Pancreas (tissue), 10 donors: ENCODE measurements around the gene FBXO34. TPM values are rescaled to one million over a fixed set of nuclear protein-coding genes. Genes with fewer than 3 reads are reported as not detected.
A peak's percentile ranks its signal among the peaks of the same experiment; 100 is the strongest.

Experiments used
- ATAC-seq, 4 donors: fragments of 200-7000 bp; cut with Tn5 transposase; one replicate each; pipeline versions ENCODE4 v1.8.0 to v1.9.1; 2020; ENCODE audit warnings: mild to moderate bottlenecking in 4 of 4, moderate library complexity in 4 of 4
- DNase-seq, 6 donors: peaks; one replicate each; pipeline ENCODE4 v3.0.0-alpha.2; 2020
- FAIRE-seq: peaks from 2 replicates; lab custom pipeline; 2012; peaks lifted over from hg19 to GRCh38; lab: Jason Lieb, UNC
- H3K27ac ChIP-seq, 4 donors: fragments of 200-600 bp; sonication (generic); 1 replicate in 3 of 4; 2 replicates in 1 of 4; pipeline versions ENCODE4 v1.5.0 to v1.8.0; 2020
- H3K27me3 ChIP-seq, 4 donors: fragments of 200-600 bp; one replicate each; pipeline ENCODE4 v1.8.0; 2021
- H3K36me3 ChIP-seq, 3 donors: fragments of 200-600 bp; sonication (generic) in 1 of 3; one replicate each; pipeline versions ENCODE4 v1.5.0 to v1.8.0; 2020 to 2021
- H3K4me1 ChIP-seq, 3 donors: fragments of 200-600 bp; one replicate each; pipeline ENCODE4 v1.8.0; 2021
- H3K4me3 ChIP-seq, 4 donors: fragments of 200-600 bp; sonication (generic) in 2 of 4; one replicate each; pipeline versions ENCODE4 v1.5.0 to v1.8.0; 2020 to 2021
- H3K9me3 ChIP-seq, 4 donors: fragments of 200-600 bp; one replicate each; pipeline ENCODE4 v1.8.0; 2021
- WGBS, 2 donors: extraction: QIAGEN DNeasy Blood & Tissue Kit; methylation state at CpG; one replicate each; pipeline ENCODE4 v1.1.7; 2013; 5-methylcytosine and 5-hydroxymethylcytosine counted together
- intact Hi-C, 3 donors: fragments of 100-400 bp; cut with DNase I; formaldehyde crosslinking; loops; one replicate each; pipeline versions ENCODE4 v1.11.1 to v1.14.2; 2022
- polyA plus RNA-seq, 2 donors: library from polyadenylated mRNA; stranded (reverse); fragments of 200-250 nt; gene quantifications; one replicate each; pipeline ENCODE4 v1.2.3, GENCODE V29; 2013
- total RNA-seq, 6 donors: library from RNA; stranded (reverse); fragmentation: NEBNext Ultra II Directional in 4 of 6; extraction: Animal tissue kit (Norgen Biotek cat#: 25700) in 4 of 6; gene quantifications; one replicate each; pipeline versions ENCODE4 v1.2.1 to v1.2.4, GENCODE V29; 2021 to 2023
- TF ChIP-seq, protein P1 (sequence below), 4 donors: fragments of 200-600 bp; sonication (generic) in 3 of 4; IDR thresholded peaks; one replicate each; pipeline versions ENCODE4 v1.5.0 to v1.8.0; 2021; ENCODE audit warnings: antibody characterized with exemption in 4 of 4
- donor health status: healthy with polysubstance abuse.
- donor health status: DM: no; HTN: no; CAD: no; lungs with moderate emphysema.
- donor health status: DM: no; HTN: no; CAD: no.
- donor health status: control.
- donor health status: control.
- donor health status: Bipolar disorder and iron deficiency.
- donor health status: DM: yes; HTN: yes; CAD: no.
- donor health status: DM: no; HTN: no; CAD: no.
- donor health status: DM: no; HTN: no; CAD: no.
- donor health status: DM: yes; HTN: yes; CAD: no.

FBXO34 gene
- total and polyA plus RNA-seq, 8 donors, result 4.6 to 19.7 (median 9.4) TPM

- peaks cover 0 to 21% (median 3%) of the 10 kb centered on the region in 3 donors for H3K4me1 ChIP-seq
- no peaks in the 10 kb centered on the region for H3K36me3 ChIP-seq
- peak; percentile 66 to 94 (median 88) for ATAC-seq
- TF ChIP-seq, protein P1, sequence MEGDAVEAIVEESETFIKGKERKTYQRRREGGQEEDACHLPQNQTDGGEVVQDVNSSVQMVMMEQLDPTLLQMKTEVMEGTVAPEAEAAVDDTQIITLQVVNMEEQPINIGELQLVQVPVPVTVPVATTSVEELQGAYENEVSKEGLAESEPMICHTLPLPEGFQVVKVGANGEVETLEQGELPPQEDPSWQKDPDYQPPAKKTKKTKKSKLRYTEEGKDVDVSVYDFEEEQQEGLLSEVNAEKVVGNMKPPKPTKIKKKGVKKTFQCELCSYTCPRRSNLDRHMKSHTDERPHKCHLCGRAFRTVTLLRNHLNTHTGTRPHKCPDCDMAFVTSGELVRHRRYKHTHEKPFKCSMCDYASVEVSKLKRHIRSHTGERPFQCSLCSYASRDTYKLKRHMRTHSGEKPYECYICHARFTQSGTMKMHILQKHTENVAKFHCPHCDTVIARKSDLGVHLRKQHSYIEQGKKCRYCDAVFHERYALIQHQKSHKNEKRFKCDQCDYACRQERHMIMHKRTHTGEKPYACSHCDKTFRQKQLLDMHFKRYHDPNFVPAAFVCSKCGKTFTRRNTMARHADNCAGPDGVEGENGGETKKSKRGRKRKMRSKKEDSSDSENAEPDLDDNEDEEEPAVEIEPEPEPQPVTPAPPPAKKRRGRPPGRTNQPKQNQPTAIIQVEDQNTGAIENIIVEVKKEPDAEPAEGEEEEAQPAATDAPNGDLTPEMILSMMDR (IDR thresholded peaks at IDR 0.05), result peak in 2 of 4 donors; percentile 23 to 30
- H3K27me3 ChIP-seq, result no peaks in the 10 kb centered on the region
- no peak for FAIRE-seq
- WGBS, 2 donors, result 31 to 33% methylated on average over 6 of the region's 6 CpGs
- H3K27ac ChIP-seq, result peak overlapping the region in 2 of 4 donors; percentile 9 to 47
- peak in 3 of 6 donors; percentile 46 to 65 (median 61) for DNase-seq
- intact Hi-C loops, result no loop called here
- no peaks in the 10 kb centered on the region for H3K9me3 ChIP-seq
- peak overlapping the region in 1 of 4 donors; percentile 8 for H3K4me3 ChIP-seq
Observed at GRCh38 chr14:55297611-55298499, 26.6 kb downstream of the FBXO34 start.

GRCh38 chr14:55298500-55298822 is 27.2 kb downstream of the FBXO34 start:
- Histone ChIP-seq H3K27me3 (no peaks in the 10 kb centered on the region), H3K4me3 (no peak overlapping the region), H3K27ac (peak overlapping the region in 2 of 4 donors; percentile 9 to 47), H3K36me3 (no peaks in the 10 kb centered on the region), H3K4me1 (peaks cover 0 to 25% (median 3%) of the 10 kb centered on the region in 3 donors), H3K9me3 (no peaks in the 10 kb centered on the region)
- no peak for DNase-seq
- no peak for FAIRE-seq
- WGBS, 2 donors, result 96 to 99% methylated on average over 22 of the region's 22 CpGs
- ATAC-seq, result no peak
- intact Hi-C loops, result no loop called here
- TF ChIP-seq, protein P1 (IDR thresholded peaks at IDR 0.05), result no peak

DNA sequence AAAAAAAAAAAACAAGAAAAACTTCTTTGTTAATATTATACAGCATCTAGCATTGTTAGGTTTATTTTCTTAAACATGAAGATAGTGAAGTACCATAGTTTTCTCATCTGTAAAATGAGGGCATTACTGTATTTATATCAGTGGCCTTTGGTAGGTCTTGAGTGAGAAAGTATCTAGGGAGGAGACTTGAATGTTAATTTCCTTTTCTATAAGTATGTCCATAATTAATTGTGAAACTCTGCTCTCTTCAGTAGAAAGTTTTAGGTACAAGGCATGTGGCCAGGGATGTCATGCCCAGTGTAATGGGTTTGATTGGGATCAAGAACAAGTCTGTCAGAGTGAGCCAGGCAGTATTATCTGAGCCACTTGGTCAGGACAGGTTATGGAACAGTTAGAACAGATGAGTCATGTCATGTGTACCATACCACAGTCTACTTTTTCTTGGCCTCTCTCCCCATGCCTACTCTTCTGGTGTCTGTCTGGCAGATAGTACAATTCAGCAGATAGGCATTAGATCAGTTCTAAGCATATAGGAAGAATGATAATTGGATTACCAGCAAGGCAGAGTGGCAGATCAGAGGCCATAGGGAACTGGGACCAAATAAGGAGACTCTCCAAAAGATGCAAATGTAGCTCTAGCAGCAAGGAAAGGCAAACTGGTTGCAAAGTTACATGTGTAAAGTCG is 30.4 kb downstream of the FBXO34 start:
- TF ChIP-seq, protein P1 (IDR thresholded peaks at IDR 0.05), result no peak
- Histone ChIP-seq H3K9me3 (no peaks in the 10 kb centered on the region), H3K27me3 (no peaks in the 10 kb centered on the region), H3K36me3 (no peaks in the 10 kb centered on the region), H3K4me3 (no peak overlapping the region), H3K27ac (no peak overlapping the region), H3K4me1 (peaks cover 0 to 21% (median 3%) of the 10 kb centered on the region in 3 donors)
- FAIRE-seq (no peak), DNase-seq (no peak), ATAC-seq (peak in 3 of 4 donors; percentile 40 to 44 (median 42))
- intact Hi-C loops, result no loop called here
- WGBS, 2 donors, result 70 to 85% methylated on average over 1 of the region's 1 CpG

DNA sequence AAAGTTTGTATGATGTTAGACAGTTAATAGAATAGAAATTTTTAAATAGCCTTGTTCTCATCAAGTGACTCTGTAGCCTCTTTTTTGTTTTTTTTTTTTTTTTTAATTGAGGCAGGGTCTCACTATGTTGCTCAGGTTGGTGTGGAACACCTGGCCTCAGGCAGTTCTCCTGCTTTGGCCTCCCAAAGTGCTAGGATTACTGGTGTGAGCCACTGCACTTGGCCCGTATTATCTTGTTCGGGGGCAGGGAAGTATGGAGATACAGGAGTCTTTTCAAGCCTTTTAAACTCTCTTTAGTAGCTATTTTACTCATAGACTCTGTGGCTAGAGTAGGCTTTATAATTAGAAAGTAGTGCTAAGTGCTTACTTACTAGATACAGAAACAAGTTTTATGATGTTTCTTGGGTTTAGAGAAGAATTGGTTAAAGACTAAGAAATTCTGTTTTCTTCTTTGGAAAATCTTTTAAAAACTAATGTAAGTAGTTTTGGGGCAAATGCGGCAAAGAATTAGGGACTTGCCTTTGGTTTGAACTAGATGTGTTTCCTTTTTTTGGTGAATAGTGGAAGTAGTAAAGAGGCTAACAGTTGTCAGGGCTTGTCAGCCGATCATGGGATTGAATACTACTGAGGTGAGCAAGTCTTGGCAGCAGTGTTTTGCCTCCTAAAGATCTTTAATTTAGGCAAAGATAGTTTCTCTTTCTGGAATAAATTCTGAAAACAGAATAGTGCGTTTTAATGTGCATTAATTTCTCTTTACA is 31.3 kb downstream of the FBXO34 start:
- ATAC-seq (no peak), FAIRE-seq (no peak), DNase-seq (no peak)
- H3K27me3 ChIP-seq, result no peaks in the 10 kb centered on the region
- WGBS, 2 donors, result 84 to 90% methylated on average over 5 of the region's 5 CpGs
- H3K4me1 ChIP-seq, result peaks cover 0 to 17% (median 7%) of the 10 kb centered on the region in 3 donors
- intact Hi-C loops, result no loop called here
- H3K36me3 ChIP-seq, result no peaks in the 10 kb centered on the region
- TF ChIP-seq, protein P1 (IDR thresholded peaks at IDR 0.05), result no peak
- H3K9me3 ChIP-seq, result no peaks in the 10 kb centered on the region
- no peak overlapping the region for H3K4me3 ChIP-seq
- H3K27ac ChIP-seq, result no peak overlapping the region
